Skeletal muscle tissue (tissue), 4 donors: Measurements from ENCODE around the gene LMF1. TPM values are rescaled to one million over a fixed set of nuclear protein-coding genes. Genes with fewer than 3 reads are reported as not detected.
A peak's percentile ranks its signal among the peaks of the same experiment; 100 is the strongest.

Experiments used
- H3K27ac ChIP-seq: one replicate; pipeline ENCODE4 v1.7.0; 2013; ENCODE audit warnings: mild to moderate bottlenecking, low read depth, low read length, inconsistent platforms
- H3K27me3 ChIP-seq, 3 donors: one replicate each; pipeline ENCODE4 v1.7.0; 2013; ENCODE audit warnings: low read length in 3 of 3; ENCODE audit not compliant: control insufficient read depth in 3 of 3, insufficient read depth in 3 of 3
- H3K36me3 ChIP-seq, 3 donors: one replicate each; pipeline ENCODE4 v1.7.0; 2013; ENCODE audit warnings: low read length in 3 of 3; ENCODE audit not compliant: control insufficient read depth in 3 of 3, insufficient read depth in 3 of 3
- H3K4me1 ChIP-seq, 3 donors: one replicate each; pipeline ENCODE4 v1.7.0; 2013; ENCODE audit warnings: low read length in 3 of 3, mild to moderate bottlenecking in 3 of 3; ENCODE audit not compliant: control insufficient read depth in 3 of 3, insufficient read depth in 3 of 3
- H3K4me3 ChIP-seq, 3 donors: one replicate each; pipeline ENCODE4 v1.7.0; 2013; ENCODE audit warnings: low read length in 3 of 3
- H3K9ac ChIP-seq, 3 donors: one replicate each; pipeline ENCODE4 v1.7.0; 2013; ENCODE audit warnings: low read length in 3 of 3, mild to moderate bottlenecking in 3 of 3, moderate library complexity in 2 of 3, low read depth in 1 of 3
- H3K9me3 ChIP-seq, 3 donors: one replicate each; pipeline ENCODE4 v1.7.0; 2013; ENCODE audit warnings: low read length in 3 of 3; ENCODE audit not compliant: control insufficient read depth in 3 of 3
- total RNA-seq: library from RNA; depleted of rRNA; stranded (reverse); fragments of >200 nt; gene quantifications from one replicate; pipeline ENCODE4 v1.2.3, GENCODE V29; 2014
- donor health status: Osteomylitis.

LMF1 gene
- total RNA-seq, 1 donor from 2014 or later, result 6.8 TPM

DNA sequence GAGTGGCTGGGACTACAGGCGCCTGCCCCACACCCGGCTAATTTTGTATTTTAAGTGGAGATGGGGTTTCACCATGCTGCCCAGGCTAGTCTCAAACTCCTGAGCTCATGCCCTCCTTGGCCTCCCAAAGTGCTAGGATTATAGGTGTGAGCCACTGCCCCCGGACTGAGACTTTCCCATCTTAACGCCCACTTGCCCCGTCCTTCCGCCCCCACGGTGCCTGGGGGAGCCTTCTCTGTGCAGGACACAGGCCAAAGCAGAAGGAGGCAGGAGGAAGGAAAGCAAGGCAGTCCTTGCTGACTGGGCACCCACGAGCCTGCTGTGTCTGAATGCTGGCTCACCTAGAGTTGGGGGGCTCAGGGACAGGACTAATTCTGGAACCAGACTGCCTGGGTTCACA is 152.7 kb downstream of the LMF1 start:
- Histone ChIP-seq H3K9ac (no peak overlapping the region), H3K27ac (no peak overlapping the region), H3K4me3 (no peak overlapping the region), H3K36me3 (no peaks in the 10 kb centered on the region), H3K27me3 (peaks cover 61 to 72% (median 64%) of the 10 kb centered on the region in 3 donors), H3K9me3 (no peaks in the 10 kb centered on the region), H3K4me1 (no peaks in the 10 kb centered on the region)

DNA sequence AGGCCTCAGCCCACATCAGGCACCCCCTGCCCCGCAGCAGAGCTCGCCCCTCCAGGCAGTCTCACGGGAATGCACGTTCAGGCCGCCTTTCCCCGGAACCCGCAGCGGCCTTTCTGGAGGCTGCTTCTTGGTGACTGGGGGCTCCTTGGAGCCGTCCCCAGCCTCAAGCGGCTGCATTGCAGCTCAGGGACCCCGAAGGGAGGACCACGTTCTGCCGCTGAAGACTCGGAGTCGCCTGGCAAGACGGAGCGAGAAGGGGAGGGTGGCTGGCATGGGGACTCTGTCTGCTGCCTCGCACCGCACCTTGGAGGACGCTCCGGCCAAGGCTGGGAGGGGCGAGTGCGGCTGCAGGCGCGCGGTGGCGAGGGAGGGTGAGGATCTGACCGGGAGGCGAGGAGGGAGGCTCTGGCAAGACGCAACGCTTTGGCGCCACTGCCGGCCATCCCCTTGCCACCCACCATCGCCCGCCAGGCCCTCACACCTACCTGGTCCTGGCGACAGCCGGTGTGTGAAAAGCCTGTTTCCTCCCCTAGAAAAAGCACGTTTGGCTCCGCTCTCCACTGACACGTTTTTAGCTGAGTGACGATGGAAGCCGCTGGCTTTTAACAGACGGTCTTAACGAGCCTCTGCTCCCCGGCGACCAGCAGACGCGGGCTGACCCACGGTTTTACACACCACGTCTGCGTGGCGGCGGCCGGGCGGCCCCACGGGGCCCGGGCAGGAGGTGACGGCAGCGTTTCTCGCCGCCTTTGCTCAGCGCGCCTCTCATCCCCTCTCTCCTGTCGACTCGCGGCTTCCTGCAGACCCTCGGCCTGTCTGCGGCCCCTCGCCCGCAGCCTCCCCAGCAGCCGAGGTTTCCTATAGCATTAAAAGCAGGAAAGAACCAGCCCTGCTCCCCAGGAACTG is 153.5 kb downstream of the LMF1 start:
- peaks cover 62 to 71% (median 62%) of the 10 kb centered on the region in 3 donors for H3K27me3 ChIP-seq
- no peak overlapping the region for H3K4me3 ChIP-seq
- no peak overlapping the region for H3K27ac ChIP-seq
- H3K9me3 ChIP-seq, result no peaks in the 10 kb centered on the region
- no peak overlapping the region for H3K9ac ChIP-seq
- H3K4me1 ChIP-seq, result no peaks in the 10 kb centered on the region
- no peaks in the 10 kb centered on the region for H3K36me3 ChIP-seq

DNA sequence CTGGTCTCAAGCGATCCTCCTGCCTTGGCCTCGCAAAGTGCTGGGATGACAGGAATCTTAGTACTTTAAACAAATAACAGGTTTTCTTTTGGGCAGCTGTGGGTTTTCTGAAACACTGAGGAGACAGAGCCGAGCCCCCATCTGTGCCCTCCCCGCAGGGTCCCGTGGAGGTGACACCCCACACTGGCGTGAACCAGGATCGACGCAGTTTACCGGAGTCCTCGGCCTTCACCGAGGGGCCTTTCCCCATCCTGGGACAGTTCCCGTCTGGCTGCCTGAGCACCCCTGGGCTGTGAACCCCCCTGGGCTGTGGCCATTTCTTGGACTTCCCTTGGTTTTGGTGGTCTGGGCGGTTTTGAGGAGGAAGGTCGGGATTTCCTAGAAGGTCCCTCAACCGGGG is 154.9 kb downstream of the LMF1 start:
- Histone ChIP-seq H3K36me3 (no peaks in the 10 kb centered on the region), H3K4me3 (no peak overlapping the region), H3K9ac (no peak overlapping the region), H3K27me3 (peaks cover 62 to 71% (median 71%) of the 10 kb centered on the region in 3 donors), H3K9me3 (peaks cover 0 to 2% (median 0%) of the 10 kb centered on the region in 3 donors), H3K27ac (no peak overlapping the region), H3K4me1 (no peaks in the 10 kb centered on the region)

DNA sequence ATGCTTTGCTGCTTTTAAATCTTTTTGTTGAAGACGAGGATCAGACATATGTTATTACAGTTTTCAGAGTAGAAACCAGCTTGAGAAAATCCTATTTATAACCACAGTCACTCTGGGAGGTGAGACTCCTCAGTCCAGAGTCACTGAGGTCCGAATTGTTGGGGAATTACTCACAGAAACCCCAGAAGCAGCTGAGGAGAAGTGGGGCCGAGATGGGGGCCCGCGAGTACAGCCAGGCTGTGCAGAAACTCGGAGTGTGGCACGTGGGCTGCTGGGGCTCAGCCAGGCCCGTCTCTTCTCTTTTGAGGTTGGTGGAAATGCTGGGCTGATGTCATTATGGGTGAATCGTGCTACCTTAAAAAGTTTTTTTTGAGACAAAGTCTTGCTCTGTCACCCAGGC is 155.8 kb downstream of the LMF1 start:
- no peak overlapping the region for H3K4me3 ChIP-seq
- no peak overlapping the region for H3K9ac ChIP-seq
- peaks cover 67 to 79% (median 74%) of the 10 kb centered on the region in 3 donors for H3K27me3 ChIP-seq
- H3K27ac ChIP-seq, result no peak overlapping the region
- peaks cover 0 to 2% (median 0%) of the 10 kb centered on the region in 3 donors for H3K9me3 ChIP-seq
- H3K4me1 ChIP-seq, result no peaks in the 10 kb centered on the region
- no peaks in the 10 kb centered on the region for H3K36me3 ChIP-seq

DNA sequence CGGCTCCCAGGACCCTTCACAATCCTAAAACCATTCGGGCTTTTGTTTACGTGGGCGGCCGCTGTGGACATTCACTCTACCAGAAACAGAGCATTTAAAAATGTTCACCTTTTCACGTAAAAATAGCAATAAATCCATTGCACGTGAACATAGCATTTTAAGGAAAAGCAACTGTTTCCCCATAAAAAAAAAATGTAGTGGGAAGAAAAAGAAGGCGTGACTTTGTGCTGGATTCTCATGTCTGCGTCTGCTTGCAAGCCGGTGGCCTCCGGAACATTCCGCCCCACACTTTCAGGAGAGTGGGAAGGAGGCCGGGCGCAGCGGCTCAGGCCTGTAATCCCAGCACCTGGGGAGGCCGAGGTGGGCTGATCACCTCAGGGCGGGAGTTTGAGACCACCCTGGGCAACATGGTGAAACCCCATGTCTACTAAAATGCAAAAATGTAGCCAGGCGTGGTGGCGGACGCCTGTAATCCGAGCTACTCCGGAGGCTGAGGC is 156.8 kb downstream of the LMF1 start:
- no peaks in the 10 kb centered on the region for H3K4me1 ChIP-seq
- H3K27ac ChIP-seq, result no peak overlapping the region
- H3K9ac ChIP-seq, result no peak overlapping the region
- H3K27me3 ChIP-seq, result peaks cover 57 to 72% (median 65%) of the 10 kb centered on the region in 3 donors
- H3K9me3 ChIP-seq, result peaks cover 0 to 2% (median 0%) of the 10 kb centered on the region in 3 donors
- H3K36me3 ChIP-seq, result no peaks in the 10 kb centered on the region
- no peak overlapping the region for H3K4me3 ChIP-seq

DNA sequence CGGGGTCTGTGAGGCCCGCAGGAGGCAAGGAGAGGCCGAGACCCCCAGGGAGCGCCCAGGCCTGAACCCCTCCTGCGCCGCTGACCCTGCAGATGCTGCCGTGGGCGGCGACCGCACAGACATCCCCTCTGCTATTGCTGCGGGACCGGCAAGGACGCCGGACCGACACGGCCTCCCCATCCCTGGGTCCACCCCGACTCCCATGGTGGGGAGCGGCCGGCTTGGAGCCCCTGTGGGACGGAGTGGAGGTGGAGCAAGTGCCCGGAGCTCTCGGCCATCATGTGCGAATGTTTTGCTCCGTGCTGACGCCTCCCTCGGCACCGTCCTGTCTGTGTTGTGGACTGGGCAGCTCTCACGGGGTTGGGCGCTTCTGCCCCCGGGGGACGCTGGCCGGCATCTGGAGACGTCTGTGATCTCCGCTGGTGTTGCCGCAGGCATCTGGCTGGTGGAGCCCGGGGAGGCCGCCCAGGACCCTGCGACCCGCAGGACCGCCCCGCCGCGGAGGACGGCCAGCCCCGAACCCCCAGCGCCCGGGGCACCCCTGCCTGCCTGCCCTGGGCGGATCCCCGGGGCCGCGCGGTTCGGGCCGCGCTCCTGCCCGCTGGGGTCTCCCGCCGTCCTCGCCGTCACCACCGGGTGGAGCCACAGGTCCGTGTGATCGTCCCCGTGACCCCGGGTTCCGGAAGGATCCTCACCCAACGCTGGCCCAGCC is 157.4 kb downstream of the LMF1 start:
- Histone ChIP-seq H3K27me3 (peaks cover 55 to 72% (median 61%) of the 10 kb centered on the region in 3 donors), H3K9ac (no peak overlapping the region), H3K4me1 (peaks cover 0 to 4% (median 2%) of the 10 kb centered on the region in 3 donors), H3K36me3 (no peaks in the 10 kb centered on the region), H3K9me3 (peaks cover 0 to 2% (median 0%) of the 10 kb centered on the region in 3 donors), H3K27ac (no peak overlapping the region), H3K4me3 (no peak overlapping the region)

DNA sequence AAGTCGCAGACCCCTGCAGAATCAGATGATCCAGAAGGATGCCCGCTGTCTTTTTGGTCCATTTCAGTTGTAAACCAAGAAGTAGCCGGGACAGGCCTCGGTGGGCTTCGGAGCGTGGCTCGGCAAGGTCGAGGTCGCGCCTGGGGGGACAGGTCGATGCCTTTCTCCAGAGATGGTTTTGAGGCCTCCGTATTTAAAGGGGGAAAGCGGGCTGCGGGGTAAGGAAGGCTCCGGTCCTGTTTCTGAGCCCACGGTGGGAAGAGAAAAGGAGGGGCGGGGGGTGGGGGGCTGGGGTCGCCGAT is 162.7 kb downstream of the LMF1 start:
- Histone ChIP-seq H3K4me3 (peak overlapping the region; percentile 69 to 79 (median 76)), H3K9ac (peak overlapping the region in 2 of 3 donors; percentile 33 to 74), H3K27ac (no peak overlapping the region), H3K36me3 (no peaks in the 10 kb centered on the region), H3K4me1 (peaks cover 4 to 11% (median 6%) of the 10 kb centered on the region in 3 donors), H3K27me3 (peaks cover 30 to 65% (median 45%) of the 10 kb centered on the region in 3 donors), H3K9me3 (peaks cover 0 to 2% (median 0%) of the 10 kb centered on the region in 3 donors)

DNA sequence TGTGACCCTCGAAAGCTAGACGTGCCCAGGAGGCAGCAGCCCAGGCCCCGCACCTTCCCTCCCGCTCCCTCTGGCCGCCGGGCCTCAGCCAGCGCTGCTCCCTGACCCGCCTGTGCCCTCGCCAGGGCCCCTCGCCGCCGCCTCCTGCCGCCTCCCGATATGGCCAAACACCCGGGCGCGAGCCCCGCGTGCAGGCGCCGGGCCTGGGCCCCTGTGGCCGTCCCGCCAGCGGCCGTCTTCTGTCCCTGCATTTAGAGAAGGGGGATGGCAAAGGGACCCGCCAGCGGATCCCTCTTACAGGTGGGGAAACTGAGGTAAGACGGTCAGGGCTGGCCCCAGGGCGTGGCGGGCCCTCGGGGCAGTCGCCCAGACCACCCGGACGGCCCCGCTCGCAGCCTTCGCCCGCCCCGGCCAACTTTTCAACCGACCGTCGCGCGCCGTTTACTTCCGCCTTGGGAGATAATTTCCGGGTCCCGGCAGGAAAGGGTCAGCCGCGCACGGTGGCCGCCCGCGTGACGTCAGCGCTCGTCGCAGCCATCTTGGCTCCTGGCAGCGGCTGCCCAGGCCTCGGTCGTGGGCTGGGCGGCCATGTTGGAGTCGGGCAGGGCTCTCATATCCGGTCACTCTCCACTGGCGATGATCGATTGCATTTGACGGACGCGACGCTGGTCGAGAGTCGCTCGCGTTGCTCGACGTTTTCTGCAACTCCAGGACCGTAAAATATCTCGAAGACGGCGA is 163.3 kb downstream of the LMF1 start:
- Histone ChIP-seq H3K27me3 (peaks cover 33 to 67% (median 47%) of the 10 kb centered on the region in 3 donors), H3K4me1 (peaks cover 4 to 11% (median 6%) of the 10 kb centered on the region in 3 donors), H3K36me3 (no peaks in the 10 kb centered on the region), H3K9ac (peak overlapping the region; percentile 74 to 80 (median 76)), H3K4me3 (peak overlapping the region; percentile 69 to 79 (median 76)), H3K27ac (peak overlapping the region; percentile 66), H3K9me3 (peaks cover 0 to 2% (median 0%) of the 10 kb centered on the region in 3 donors)

DNA sequence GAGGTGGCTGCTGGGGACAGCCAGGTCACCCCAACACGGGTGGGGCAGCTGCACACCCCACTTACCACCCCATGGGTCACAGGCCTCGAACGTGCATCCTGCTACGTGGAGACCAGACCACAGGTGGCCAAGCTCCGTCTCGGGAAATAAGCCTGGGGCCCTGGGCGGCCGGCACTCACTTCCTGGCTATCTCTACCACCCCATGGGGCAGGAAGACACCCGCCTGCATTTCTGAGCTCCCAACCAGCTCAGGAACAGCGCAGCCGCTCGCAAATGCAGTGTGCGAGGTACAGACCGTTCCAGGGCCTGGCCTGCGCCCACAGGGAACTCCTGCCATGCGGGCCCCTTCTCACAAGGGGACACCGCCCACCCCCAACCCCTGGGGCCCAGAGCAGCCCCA is 165.3 kb downstream of the LMF1 start:
- H3K36me3 ChIP-seq, result no peaks in the 10 kb centered on the region
- H3K9ac ChIP-seq, result no peak overlapping the region
- H3K4me3 ChIP-seq, result no peak overlapping the region
- no peak overlapping the region for H3K27ac ChIP-seq
- H3K4me1 ChIP-seq, result peaks cover 4 to 11% (median 6%) of the 10 kb centered on the region in 3 donors
- H3K9me3 ChIP-seq, result no peaks in the 10 kb centered on the region
- H3K27me3 ChIP-seq, result peaks cover 40 to 69% (median 50%) of the 10 kb centered on the region in 3 donors
